HG03457 (cell line): ENCODE data around the gene FGG.

Experiments
- ATAC-seq: cut with Tn5 transposase; IDR thresholded peaks from one replicate; pipeline ENCODE4 v1.9.1; 2021; ENCODE audit warnings: moderate number of reproducible peaks; ENCODE audit not compliant: unreplicated experiment

FGG gene

DNA sequence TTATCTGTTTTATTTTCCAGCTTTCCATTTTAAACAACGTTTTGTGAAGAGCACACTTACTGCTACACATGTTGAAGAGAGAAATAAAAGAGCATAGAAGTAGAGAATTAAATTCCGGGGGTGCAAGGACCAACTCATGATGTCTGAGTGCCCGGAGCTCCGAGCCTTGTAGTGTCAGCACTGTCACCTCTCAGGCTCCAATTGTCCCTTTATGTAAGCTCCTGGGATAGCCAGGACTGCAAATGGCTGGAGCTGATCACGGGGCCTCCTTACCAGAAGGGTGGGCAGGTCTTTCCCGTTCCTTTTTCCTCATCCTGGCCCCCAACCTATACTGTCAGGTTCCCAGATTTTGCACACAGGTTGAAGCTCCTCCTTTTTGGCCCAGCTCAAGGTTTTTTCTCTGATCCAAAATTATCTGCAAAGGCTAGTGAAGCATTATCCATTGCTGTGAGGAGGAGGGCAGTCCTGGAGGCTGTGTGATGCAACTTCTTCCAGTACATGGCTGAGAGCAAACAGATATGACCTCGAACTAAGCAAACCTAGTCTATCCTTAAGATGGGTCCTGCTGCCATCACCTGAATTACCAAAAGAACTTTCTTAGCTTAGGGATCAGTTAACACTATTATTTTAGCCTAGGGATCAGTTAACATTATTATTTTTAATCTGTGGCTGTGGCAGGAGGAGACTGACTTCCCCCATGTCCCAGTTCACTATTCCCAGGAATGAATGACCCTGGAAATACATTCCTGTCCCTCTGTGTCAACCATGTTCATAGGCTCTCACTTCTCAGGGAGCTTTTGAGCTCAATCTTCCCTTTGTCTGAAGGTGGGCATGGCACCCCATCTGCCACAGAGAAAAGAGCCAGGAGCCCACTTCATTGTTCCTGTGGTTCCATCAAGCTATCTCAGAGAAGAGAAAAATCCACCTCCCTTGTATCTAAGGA lies at the start of gene FGG:
FGG (minus strand) TSS at position 185 of the 943 bp plus-strand sequence; CDS start at position 138, 47 bp downstream.
- no peak for ATAC-seq

DNA sequence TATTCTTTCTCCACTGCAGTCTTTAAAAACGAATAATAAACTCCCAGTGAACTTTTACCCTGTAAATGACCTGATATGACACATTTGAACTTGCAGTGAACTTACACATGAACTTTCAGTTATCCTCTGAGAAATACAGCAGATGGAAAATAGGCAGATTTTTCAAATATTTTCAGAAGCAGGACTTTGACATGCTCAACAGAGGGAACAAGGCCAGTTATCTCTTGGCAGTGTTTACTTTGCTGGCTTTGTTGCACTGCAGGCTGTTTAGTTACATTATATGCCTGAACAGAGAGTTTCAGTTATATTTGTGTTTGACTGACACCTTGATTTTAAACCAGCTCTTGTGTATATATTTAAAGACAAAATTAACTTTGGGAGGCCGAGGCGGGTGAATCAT lies 47.6 kb upstream of the FGG start:
- ATAC-seq: no peak

- no peak for ATAC-seq
Measured at GRCh38 chr4:154658680-154659405, 46.4 kb upstream of the FGG start.

- ATAC-seq: no peak
Measured at GRCh38 chr4:154643493-154643892, 31.0 kb upstream of the FGG start.

- no peak for ATAC-seq
Measured at GRCh38 chr4:154642373-154643009, 30.0 kb upstream of the FGG start.

DNA sequence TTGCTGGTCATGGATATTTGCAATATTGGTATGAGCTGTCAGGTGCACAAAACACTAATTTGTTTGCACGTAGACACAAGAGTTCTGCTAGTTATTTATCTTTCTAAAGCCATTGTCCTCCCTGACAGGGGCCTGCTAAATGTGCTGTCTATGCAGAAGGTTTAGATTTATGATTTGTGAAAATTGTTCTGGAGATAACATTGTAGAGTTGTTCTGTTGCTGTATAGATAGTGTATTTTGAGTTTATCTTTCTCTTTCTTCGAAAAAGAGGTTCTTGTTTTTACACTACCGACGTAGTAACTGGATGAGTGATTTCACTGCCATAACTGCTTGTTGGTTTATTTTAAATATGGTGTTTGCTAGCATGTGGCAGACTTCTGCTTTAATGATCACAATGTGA lies 28.5 kb upstream of the FGG start:
- ATAC-seq: no peak

GRCh38 chr4:154634058-154634457 lies 21.6 kb upstream of the FGG start:
- no peak for ATAC-seq

- ATAC-seq: no peak
Measured at GRCh38 chr4:154631828-154632227, 19.4 kb upstream of the FGG start.

- ATAC-seq: no peak
Measured at GRCh38 chr4:154630324-154630723, 17.9 kb upstream of the FGG start.

DNA sequence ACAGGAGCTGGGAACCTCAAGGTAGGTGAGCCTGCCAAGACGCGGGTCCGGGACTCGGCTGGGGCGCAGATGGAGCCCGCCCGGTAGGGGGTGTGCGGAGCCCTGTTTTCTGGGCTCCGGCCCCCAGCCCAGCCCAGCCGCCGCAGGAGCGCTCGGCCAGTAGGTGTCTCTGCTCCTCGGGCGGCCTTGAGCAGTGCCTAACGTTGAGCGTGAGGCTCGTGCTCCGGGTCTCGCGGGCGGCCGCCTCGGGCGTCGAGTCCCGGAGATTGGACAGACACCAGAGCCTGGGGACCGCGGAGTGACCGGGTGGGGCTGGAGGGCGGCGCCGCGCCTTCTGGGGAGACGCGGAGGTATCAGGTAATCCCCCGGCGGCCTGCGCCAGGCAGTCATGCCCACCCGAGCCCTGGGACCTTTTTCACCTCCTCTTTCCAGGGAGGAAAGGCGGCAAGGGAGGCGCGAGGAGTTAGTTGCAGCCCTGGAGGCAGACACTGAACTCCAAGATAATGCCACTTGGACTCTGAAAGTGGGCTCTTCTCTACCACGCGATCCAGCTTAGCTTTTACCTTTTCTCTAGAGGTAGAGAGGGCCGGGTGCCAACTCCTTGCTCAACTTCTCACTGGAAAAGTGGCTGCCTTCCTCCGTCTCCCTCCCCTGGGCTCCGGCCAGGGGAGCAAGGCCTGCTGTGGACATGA lies 14.5 kb upstream of the FGG start:
- ATAC-seq: peak; percentile 96

DNA sequence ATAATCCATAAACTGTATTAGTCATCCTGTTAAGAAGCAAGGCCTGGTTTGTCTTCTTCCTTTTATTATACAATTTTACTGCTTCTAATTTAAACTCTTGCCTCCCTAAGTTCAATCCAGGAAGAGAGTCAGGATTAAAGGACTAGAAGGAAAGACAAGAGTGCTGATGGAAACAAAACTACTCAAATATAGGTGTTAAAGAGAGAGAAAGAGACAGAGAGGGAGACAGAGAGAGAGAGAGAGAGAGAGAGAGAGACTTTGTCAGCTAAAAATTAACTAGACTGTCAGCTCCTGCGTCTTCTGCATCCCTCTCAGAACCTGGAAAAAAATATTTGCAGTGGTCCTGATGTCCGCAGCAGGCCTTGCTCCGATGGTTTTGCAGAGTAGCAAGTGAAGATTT lies 13.5 kb upstream of the FGG start:
- no peak for ATAC-seq

DNA sequence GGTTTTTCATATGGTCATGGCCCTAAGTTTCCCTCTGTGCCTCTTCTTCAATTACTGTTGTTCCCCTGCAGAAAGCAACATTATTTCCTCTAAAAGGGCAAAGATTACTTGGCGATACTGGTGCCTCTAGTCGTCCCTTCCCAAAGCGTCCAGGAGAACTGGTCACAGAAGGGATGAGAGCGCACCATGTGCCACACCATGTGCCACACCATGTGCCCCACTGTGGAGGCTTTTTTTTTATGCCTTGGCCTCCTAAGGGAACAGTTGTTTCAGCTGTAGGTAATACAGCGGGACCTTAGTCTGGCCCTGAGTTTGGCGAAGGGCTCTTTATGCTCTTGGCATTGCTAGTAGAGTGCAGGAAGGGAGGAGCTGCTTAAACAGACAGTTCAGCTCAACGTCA lies 11.5 kb upstream of the FGG start:
- ATAC-seq: no peak

DNA sequence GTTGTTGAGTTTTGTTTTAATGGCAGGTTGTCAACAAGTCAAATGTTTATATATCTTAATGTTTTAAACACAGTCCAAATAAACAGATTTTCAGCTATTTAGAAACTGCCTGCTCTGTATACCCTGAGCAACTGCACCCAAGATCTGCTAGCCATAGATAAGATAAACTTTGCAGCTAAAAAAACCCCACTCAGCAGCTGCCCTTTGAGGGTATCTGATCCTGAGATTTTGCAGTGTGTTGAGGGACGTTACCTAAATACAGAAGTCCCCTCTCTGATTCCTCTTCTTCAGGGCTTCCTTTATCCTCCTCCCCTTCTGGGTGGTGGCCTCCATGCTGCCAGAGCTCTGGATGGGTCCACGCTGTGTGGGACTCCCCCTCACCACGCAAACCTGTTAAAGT lies 11.0 kb upstream of the FGG start:
- ATAC-seq: no peak

DNA sequence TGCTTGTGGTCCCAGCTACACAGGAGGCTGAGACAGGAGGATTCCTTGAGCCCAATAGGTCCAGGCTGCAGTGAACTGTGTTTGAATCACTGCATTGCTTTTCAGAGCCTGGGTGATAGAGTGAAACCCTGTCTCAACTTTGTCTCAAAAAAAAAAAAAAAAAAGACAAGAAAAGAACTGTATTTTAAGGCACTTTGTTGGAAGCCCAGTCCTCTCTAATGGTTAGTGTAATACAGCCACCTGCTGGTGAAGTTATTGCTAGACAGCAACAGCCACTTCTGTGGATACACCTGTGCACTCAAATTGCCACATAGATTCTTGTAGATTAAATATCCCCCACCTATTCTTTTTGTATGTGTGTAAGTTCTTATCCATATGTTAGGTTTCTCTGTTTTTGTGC lies 10.1 kb upstream of the FGG start:
- ATAC-seq: no peak

GRCh38 chr4:154620111-154620510 lies 7.7 kb upstream of the FGG start:
- no peak for ATAC-seq

- peak; percentile 68 for ATAC-seq
Measured at GRCh38 chr4:154618708-154619315, 6.4 kb upstream of the FGG start.

DNA sequence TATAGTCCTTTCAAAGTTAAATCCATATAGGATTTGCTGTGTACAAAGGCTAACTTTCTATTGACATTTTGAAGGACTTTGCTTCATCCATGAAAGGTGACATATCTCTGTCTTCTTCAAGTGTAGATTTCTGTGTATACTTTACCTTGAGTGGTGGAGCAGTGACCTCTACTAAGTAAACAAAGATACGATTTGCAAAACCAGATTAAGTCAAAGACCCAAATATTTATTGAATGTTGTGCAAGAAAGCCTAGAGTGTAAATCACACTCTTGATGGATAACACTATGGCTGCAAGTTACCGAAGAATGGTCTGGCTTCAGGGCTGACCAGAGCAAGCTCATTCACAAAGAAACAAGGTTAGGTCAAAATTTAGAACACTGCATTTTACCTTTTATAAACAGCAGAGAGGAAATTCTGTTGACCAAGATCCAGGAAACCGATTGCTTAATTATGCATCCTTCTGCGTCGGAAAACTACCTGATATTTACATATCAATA lies 5.4 kb upstream of the FGG start:
- ATAC-seq: no peak

GRCh38 chr4:154616731-154617130 lies 4.3 kb upstream of the FGG start:
- ATAC-seq: peak; percentile 93

DNA sequence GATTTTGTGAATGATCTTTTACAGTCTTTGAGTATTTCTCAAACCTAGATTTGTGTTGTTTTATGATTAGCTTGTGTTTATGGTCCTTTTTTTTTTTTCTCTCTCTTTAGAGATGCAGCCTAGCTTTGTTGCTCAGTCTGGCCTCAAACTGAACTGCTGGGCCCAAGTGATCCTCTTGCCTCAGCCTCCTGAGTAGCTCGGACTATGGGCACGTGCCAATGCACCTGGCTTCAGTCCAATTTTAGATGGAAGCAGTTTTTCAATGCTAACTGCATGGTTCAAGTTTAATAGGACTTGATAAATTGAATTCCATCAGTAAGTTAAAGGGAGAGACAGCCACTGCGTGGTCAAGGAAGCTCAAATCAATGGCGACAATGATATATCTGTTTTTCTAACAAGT lies 3.8 kb upstream of the FGG start:
- ATAC-seq: no peak

- no peak for ATAC-seq
Measured at GRCh38 chr4:154615211-154615610, 2.8 kb upstream of the FGG start.
